Mucosa of rectum (tissue), 2 donors: ENCODE results near the gene TGFA.

ENCODE experiments used
- H3K27ac ChIP-seq, 2 donors: one replicate each; pipeline ENCODE4 v1.7.0; 2013; ENCODE audit warnings: inconsistent platforms in 2 of 2, low read depth in 2 of 2, low read length in 2 of 2
- H3K27me3 ChIP-seq, 2 donors: one replicate each; pipeline ENCODE4 v1.7.0; 2013; ENCODE audit warnings: low read length in 2 of 2; ENCODE audit not compliant: control insufficient read depth in 2 of 2, insufficient read depth in 2 of 2
- H3K36me3 ChIP-seq, 2 donors: one replicate each; pipeline ENCODE4 v1.7.0; 2013; ENCODE audit warnings: low read length in 2 of 2; ENCODE audit not compliant: control insufficient read depth in 2 of 2, insufficient read depth in 2 of 2
- H3K4me1 ChIP-seq, 2 donors: one replicate each; pipeline ENCODE4 v1.7.0; 2013; ENCODE audit warnings: low read length in 2 of 2, mild to moderate bottlenecking in 1 of 2; ENCODE audit not compliant: control insufficient read depth in 2 of 2, insufficient read depth in 2 of 2
- H3K4me3 ChIP-seq, 2 donors: one replicate each; pipeline ENCODE4 v1.7.0; 2013; ENCODE audit warnings: low read length in 2 of 2
- H3K9ac ChIP-seq, 2 donors: one replicate each; pipeline ENCODE4 v1.7.0; 2013; ENCODE audit warnings: low read length in 2 of 2, low read depth in 1 of 2, mild to moderate bottlenecking in 1 of 2
- H3K9me3 ChIP-seq, 2 donors: one replicate each; pipeline ENCODE4 v1.7.0; 2013; ENCODE audit warnings: low read length in 2 of 2; ENCODE audit not compliant: control insufficient read depth in 2 of 2
- donor health status: healthy.
- donor health status: Normal muscosa, but diverticular disease.

The TGFA gene

DNA sequence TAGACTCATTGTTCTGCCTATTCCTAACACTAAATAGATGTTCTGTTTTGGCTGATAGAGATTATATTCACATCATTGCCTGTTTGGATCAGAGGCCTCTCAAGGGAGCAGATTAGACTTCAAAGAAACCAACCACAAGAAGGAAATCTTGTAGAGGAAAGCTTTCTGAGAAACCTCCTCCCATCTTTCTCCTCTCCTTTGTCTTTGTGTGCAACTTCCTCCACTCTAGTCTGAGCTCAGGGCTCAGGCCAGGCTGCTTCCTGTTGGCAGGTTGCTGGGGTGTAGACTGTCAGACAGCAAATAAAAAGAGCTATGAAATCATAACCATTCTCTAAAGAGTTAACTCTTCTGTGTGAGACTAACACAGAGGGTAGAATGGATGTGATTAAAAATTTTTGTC lies 113.0 kb downstream of the TGFA start:
- Histone ChIP-seq H3K27me3 (no peaks in the 10 kb centered on the region), H3K27ac (no peak overlapping the region), H3K4me3 (no peak overlapping the region), H3K36me3 (no peaks in the 10 kb centered on the region), H3K9me3 (no peaks in the 10 kb centered on the region), H3K4me1 (no peaks in the 10 kb centered on the region), H3K9ac (no peak overlapping the region)

DNA sequence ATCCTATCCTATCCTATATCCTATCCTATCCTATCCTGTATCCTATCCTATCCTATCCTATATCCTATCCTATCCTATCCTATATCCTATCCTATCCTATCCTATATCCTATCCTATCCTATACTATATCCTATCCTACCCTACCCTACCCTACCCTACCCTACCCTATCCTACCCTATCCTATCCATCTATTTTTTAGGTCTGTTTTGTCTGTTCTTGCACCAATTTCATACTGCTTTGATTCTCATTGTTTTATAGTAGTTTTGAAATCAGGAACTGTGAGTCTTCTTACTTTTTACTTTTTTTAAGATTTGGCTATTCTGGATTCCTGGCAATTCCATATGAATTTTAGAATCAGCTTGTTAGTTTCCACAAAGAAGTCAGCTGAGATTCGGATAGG lies 118.5 kb downstream of the TGFA start:
- Histone ChIP-seq H3K4me3 (no peak overlapping the region), H3K4me1 (no peaks in the 10 kb centered on the region), H3K9me3 (no peaks in the 10 kb centered on the region)

DNA sequence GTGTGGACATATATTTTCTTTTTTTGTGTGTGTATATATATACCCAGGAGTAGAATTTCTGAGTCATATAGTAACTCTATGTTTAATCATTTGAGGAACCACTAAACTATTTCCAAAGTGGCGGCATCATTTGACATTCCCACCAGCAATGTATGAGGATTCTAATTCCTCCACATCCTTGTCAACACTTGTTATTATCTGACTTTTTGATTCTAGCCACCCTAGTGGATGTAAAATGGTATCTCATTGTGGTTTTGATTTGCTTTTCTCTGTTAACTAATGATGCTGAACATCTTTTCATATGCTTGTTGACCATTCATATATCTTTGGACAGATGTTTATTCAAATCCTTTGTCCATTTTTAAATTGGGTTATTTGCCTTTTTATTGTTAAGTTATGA lies 120.3 kb downstream of the TGFA start:
- H3K27me3 ChIP-seq, result no peaks in the 10 kb centered on the region

More for the DNA sequence above, 118.5 kb downstream of the TGFA start:
- Histone ChIP-seq H3K9ac (no peak overlapping the region), H3K36me3 (no peaks in the 10 kb centered on the region), H3K27me3 (no peaks in the 10 kb centered on the region), H3K27ac (no peak overlapping the region)

DNA sequence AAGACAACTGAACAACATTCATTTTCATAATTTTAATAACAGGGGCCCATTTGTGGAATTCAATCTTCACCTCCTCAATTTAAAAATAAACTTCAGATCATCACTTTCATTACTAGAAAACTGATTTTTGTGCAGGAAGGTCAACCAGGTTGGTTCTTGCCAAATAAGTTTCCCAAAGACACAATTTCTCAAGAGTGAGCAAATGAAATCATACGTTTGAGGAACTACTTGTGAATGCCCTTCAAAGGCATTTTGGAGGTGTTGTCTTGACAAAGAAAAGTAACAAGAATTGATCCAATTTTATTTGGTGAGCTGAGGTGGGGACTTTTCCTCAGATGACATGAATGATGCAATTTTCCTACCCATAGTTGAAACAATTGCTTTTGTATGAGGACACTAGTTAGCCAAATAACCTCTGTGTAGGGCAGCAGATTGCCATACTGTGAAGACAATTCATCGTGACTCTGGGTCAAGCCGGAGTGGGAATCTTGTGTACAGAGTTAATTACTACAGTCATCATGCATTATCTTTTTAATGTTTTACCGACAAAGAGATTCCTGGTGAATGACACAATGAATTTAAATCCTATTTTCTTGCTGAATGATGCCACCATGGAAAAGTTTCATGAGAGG lies 121.8 kb downstream of the TGFA start:
- Histone ChIP-seq H3K36me3 (no peaks in the 10 kb centered on the region), H3K27ac (no peak overlapping the region), H3K9me3 (no peaks in the 10 kb centered on the region), H3K4me3 (no peak overlapping the region), H3K4me1 (no peaks in the 10 kb centered on the region), H3K27me3 (no peaks in the 10 kb centered on the region), H3K9ac (no peak overlapping the region)

More for the DNA sequence above, 120.3 kb downstream of the TGFA start:
- Histone ChIP-seq H3K27ac (no peak overlapping the region), H3K4me1 (no peaks in the 10 kb centered on the region), H3K9me3 (no peaks in the 10 kb centered on the region), H3K36me3 (no peaks in the 10 kb centered on the region), H3K4me3 (no peak overlapping the region), H3K9ac (no peak overlapping the region)

DNA sequence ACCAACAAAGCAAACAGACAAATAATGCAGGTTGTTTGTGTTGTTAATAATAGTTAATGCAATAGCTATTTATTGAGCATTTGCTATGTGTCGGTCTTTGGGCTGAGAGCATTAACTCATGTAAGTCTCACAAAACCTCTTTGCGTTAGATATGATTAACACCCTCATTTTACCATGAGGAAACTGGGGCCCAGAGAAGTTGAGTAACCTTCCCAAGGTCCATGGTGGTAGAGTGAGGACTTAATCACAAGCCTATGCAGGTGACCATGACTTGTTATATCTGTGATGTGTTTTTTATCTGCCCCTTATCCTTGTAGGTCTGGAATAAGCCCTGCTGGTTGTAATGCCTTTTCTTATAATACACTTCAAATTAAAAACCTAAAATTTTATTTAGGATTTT lies 127.3 kb downstream of the TGFA start:
- no peaks in the 10 kb centered on the region for H3K36me3 ChIP-seq
- H3K4me3 ChIP-seq, result no peak overlapping the region
- H3K4me1 ChIP-seq, result no peaks in the 10 kb centered on the region
- H3K9me3 ChIP-seq, result no peaks in the 10 kb centered on the region
- H3K9ac ChIP-seq, result no peak overlapping the region
- no peak overlapping the region for H3K27ac ChIP-seq
- H3K27me3 ChIP-seq, result no peaks in the 10 kb centered on the region

GRCh38 chr2:70425682-70426301 lies 127.8 kb downstream of the TGFA start:
- H3K9ac ChIP-seq, result no peak overlapping the region
- H3K9me3 ChIP-seq, result no peaks in the 10 kb centered on the region
- no peaks in the 10 kb centered on the region for H3K27me3 ChIP-seq
- H3K27ac ChIP-seq, result no peak overlapping the region
- H3K4me1 ChIP-seq, result no peaks in the 10 kb centered on the region
- H3K4me3 ChIP-seq, result no peak overlapping the region
- no peaks in the 10 kb centered on the region for H3K36me3 ChIP-seq

- Histone ChIP-seq H3K27me3 (no peaks in the 10 kb centered on the region), H3K9me3 (no peaks in the 10 kb centered on the region), H3K4me1 (no peaks in the 10 kb centered on the region), H3K9ac (no peak overlapping the region), H3K36me3 (no peaks in the 10 kb centered on the region), H3K4me3 (no peak overlapping the region), H3K27ac (no peak overlapping the region)
These were observed 132.9 kb downstream of the TGFA start for GRCh38 chr2:70420740-70421139.

- Histone ChIP-seq H3K27ac (no peak overlapping the region), H3K36me3 (no peaks in the 10 kb centered on the region)
These were observed 133.5 kb downstream of the TGFA start for GRCh38 chr2:70420143-70420542.

GRCh38 chr2:70418514-70418913 lies 135.1 kb downstream of the TGFA start:
- Histone ChIP-seq H3K27ac (no peak overlapping the region), H3K9me3 (no peaks in the 10 kb centered on the region), H3K36me3 (no peaks in the 10 kb centered on the region), H3K4me3 (no peak overlapping the region), H3K9ac (no peak overlapping the region), H3K27me3 (no peaks in the 10 kb centered on the region), H3K4me1 (no peaks in the 10 kb centered on the region)

More at GRCh38 chr2:70420143-70420542, 133.5 kb downstream of the TGFA start:
- H3K4me1 ChIP-seq, result no peaks in the 10 kb centered on the region
- H3K9ac ChIP-seq, result no peak overlapping the region
- H3K27me3 ChIP-seq, result no peaks in the 10 kb centered on the region
- H3K4me3 ChIP-seq, result no peak overlapping the region
- H3K9me3 ChIP-seq, result no peaks in the 10 kb centered on the region

DNA sequence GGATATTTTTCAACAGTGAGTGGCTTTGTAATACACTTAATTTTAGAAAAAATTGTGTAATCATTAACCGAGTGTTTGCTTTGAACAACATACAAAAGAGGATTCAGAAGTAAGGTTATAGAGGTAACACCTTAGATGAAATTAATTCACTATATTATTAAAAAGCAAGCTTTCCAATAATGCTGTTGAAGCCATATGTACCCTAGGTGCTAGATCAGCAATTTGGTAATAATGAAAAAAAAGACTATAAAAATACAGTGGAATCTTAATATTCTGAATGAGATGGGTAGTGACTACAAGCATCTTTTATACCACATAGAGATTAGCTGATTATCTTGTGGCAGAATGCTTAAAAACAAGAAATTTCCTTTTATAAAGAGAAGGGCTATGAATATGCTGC lies 136.6 kb downstream of the TGFA start:
- H3K36me3 ChIP-seq, result no peaks in the 10 kb centered on the region
- H3K4me1 ChIP-seq, result no peaks in the 10 kb centered on the region
- H3K9ac ChIP-seq, result no peak overlapping the region
- H3K27ac ChIP-seq, result no peak overlapping the region
- H3K9me3 ChIP-seq, result no peaks in the 10 kb centered on the region
- H3K4me3 ChIP-seq, result no peak overlapping the region
- no peaks in the 10 kb centered on the region for H3K27me3 ChIP-seq
